Gastroesophageal sphincter (tissue), 4 donors: ENCODE measurements around the gene DIRAS1. TPM values are rescaled to one million over a fixed set of nuclear protein-coding genes. Genes with fewer than 3 reads are reported as not detected.

Source experiments
- ATAC-seq: fragments of 150-250 bp; one replicate; pipeline ENCODE4 v1.9.1; 2016; ENCODE audit warnings: mild to moderate bottlenecking, moderate library complexity
- H3K27ac ChIP-seq, 4 donors: fragments of 200-600 bp; sonication (generic) in 3 of 4; 1 replicate in 3 of 4; 2 replicates in 1 of 4; pipeline ENCODE4 v1.5.1; 2016 to 2019
- H3K27me3 ChIP-seq: fragments of 200-600 bp; sonication (generic); one replicate; pipeline ENCODE4 v1.5.1; 2019
- H3K36me3 ChIP-seq, 2 donors: fragments of 200-600 bp; sonication (generic); one replicate each; pipeline ENCODE4 v1.5.1; 2019; ENCODE audit warnings: control low read depth in 1 of 2
- H3K4me1 ChIP-seq, 3 donors: fragments of 200-600 bp; sonication (generic); 1 replicate in 2 of 3; 2 replicates in 1 of 3; pipeline ENCODE4 v1.5.1; 2016 to 2019; ENCODE audit warnings: control low read depth in 2 of 3
- H3K4me3 ChIP-seq, 2 donors: fragments of 200-600 bp; sonication (generic); one replicate each; pipeline ENCODE4 v1.5.1; 2019; ENCODE audit warnings: mild to moderate bottlenecking in 1 of 2, moderate library complexity in 1 of 2
- H3K9me3 ChIP-seq, 3 donors: fragments of 200-600 bp; sonication (generic); one replicate each; pipeline ENCODE4 v1.5.1; 2017 to 2019; ENCODE audit warnings: control low read depth in 2 of 3
- EP300 ChIP-seq: sonication (generic); formaldehyde crosslinking; IDR thresholded peaks from one replicate; pipeline ENCODE4 v1.6.1; 2017; ENCODE audit warnings: antibody characterized with exemption, mild to moderate bottlenecking
- POLR2A ChIP-seq, 2 donors: fragments of 450-650 bp; IDR thresholded peaks; one replicate each; pipeline ENCODE4 v1.6.1; 2017; ENCODE audit warnings: antibody characterized with exemption in 2 of 2, mild to moderate bottlenecking in 2 of 2, moderate library complexity in 1 of 2
- POLR2AphosphoS5 ChIP-seq: sonication (generic); formaldehyde crosslinking; IDR thresholded peaks from one replicate; pipeline ENCODE4 v1.6.1; 2017; ENCODE audit warnings: antibody characterized with exemption
- WGBS, 2 donors: methylation state at CpG; one replicate each; pipeline ENCODE4 v1.1.5; 2018; ENCODE audit warnings: low coverage in 1 of 2; 5-methylcytosine and 5-hydroxymethylcytosine counted together
- total RNA-seq, 4 donors: library from RNA; depleted of rRNA; stranded (reverse); fragments of >200 nt; gene quantifications; one replicate each; pipeline ENCODE4 v1.1.0, GENCODE V29; 2016
- TF ChIP-seq, protein P1 (sequence below), 4 experiments: fragments of 200-600 bp in 2 of 4; fragments of 450-650 bp in 2 of 4; sonication (generic) in 1 of 4; IDR thresholded peaks; one replicate each; pipeline ENCODE4 v1.5.1; 2017 to 2019; ENCODE audit warnings: antibody characterized with exemption in 4 of 4, mild to moderate bottlenecking in 2 of 4, moderate library complexity in 2 of 4

DIRAS1 gene
- total RNA-seq, 4 donors from 2014 or later: 4.7 to 25.8 (median 11.7) TPM

DNA sequence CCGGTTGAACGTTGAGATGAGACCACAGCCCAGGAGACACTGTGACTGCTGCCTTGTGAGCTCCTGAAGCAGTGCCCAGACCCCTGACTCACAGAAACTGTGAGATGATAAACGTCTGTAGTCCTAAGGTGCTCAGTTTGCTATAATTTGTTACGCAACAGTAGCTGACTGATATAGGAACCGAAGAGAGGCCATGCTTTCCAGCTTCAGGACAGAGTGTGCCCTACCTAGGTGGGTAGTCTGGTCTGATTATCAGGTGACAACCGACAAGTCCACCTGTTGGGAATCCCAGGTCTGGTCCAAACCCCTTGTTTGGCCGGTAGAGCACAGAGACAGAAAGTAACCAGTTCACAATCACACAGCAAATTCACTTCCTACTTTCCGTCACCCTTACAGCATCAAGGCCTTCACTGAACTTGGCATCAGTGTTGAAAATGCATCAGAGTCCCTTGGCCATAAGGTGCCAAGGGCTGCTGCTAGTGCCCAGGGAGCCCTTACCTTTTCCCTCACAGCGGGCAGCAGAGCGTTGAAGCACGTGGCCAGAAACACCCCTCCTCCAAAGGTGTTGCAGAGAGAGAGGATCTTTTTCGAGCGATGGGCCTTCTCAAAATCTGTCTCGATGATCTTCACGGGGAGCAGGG lies 15.5 kb upstream of the DIRAS1 start:
- Histone ChIP-seq H3K9me3 (no peaks in the 10 kb centered on the region), H3K36me3 (peaks cover 0 to 55% of the 10 kb centered on the region in 2 donors), H3K4me1 (peaks cover 0 to 21% (median 6%) of the 10 kb centered on the region in 3 donors), H3K4me3 (no peak overlapping the region), H3K27me3 (peaks cover 11% of the 10 kb centered on the region), H3K27ac (no peak overlapping the region)
- no peak for TF ChIP-seq EP300
- TF ChIP-seq, protein P1, sequence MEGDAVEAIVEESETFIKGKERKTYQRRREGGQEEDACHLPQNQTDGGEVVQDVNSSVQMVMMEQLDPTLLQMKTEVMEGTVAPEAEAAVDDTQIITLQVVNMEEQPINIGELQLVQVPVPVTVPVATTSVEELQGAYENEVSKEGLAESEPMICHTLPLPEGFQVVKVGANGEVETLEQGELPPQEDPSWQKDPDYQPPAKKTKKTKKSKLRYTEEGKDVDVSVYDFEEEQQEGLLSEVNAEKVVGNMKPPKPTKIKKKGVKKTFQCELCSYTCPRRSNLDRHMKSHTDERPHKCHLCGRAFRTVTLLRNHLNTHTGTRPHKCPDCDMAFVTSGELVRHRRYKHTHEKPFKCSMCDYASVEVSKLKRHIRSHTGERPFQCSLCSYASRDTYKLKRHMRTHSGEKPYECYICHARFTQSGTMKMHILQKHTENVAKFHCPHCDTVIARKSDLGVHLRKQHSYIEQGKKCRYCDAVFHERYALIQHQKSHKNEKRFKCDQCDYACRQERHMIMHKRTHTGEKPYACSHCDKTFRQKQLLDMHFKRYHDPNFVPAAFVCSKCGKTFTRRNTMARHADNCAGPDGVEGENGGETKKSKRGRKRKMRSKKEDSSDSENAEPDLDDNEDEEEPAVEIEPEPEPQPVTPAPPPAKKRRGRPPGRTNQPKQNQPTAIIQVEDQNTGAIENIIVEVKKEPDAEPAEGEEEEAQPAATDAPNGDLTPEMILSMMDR (IDR thresholded peaks at IDR 0.05): no peak
- TF ChIP-seq POLR2AphosphoS5: no peak
- TF ChIP-seq POLR2A (IDR thresholded peaks at IDR 0.05): no peak
- 91 to 100% methylated on average over 4 to 6 of the region's 15 CpGs for WGBS, 2 donors
- ATAC-seq: no peak

DNA sequence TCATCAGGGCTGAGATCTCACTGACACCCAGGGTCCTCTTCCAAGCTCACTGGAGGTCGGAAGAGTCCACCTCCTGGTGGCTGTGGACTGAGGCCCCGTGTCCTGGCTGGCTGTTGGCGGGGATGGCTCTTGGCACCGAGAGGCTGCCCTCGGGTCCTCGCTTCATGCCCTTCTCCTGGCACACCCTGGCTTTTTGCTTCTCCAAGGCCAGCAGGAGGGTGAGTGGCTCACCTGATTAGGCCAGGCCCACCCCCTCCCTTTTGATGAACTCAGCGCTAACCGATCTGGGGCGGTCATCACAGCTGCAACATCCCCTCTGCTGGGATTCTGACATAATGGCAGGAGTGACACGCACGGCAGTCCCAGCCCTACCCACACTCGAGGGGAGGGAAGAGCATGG lies 14.2 kb upstream of the DIRAS1 start:
- Histone ChIP-seq H3K4me3 (no peak overlapping the region), H3K27me3 (no peaks in the 10 kb centered on the region), H3K9me3 (no peaks in the 10 kb centered on the region), H3K36me3 (peaks cover 0 to 59% of the 10 kb centered on the region in 2 donors), H3K27ac (no peak overlapping the region), H3K4me1 (peaks cover 0 to 21% (median 6%) of the 10 kb centered on the region in 3 donors)
- no CpG with 5 or more reads among the region's 12 CpGs for WGBS, 2 donors
- no peak for ATAC-seq
- no peak for TF ChIP-seq EP300
- no peak for TF ChIP-seq POLR2AphosphoS5
- no peak for TF ChIP-seq POLR2A (IDR thresholded peaks at IDR 0.05)
- TF ChIP-seq, protein P1 (IDR thresholded peaks at IDR 0.05): no peak

DNA sequence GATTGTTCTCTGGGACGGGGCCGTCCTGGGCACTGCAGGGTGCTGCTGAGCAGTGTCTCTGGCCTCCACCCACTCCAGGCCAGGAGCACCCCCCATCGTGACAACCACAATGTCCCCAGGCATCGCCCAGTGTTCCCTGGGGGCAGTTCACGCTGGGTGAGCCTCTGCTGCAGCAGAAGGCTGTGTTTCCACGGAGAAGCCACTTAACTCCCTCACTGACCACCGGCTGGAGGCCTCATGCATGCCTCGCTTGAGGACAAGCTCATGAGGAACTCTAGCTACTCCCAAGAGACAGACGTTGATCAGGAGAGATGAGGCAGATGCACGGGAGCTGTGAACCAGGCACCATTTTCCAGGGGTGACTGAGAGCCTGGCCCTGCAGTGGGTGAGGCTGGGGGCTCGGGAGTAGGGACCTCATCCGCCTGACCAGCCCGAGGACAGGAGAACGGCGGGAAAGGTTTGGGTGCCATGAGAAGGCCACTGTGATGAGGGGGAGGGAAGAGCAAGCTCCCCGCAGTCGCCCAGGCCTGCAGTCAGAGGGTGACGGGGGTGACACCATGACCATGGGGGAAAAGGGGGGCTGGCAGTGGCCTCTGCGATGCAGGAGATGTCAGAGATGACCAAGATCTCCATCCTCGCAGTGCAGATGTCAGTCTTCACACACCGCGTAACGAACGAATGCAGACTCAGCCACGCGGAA lies 13.6 kb upstream of the DIRAS1 start:
- no peaks in the 10 kb centered on the region for H3K9me3 ChIP-seq
- TF ChIP-seq, protein P1 (IDR thresholded peaks at IDR 0.05): no peak
- TF ChIP-seq EP300 (no peak), POLR2AphosphoS5 (no peak), POLR2A (IDR thresholded peaks at IDR 0.05) (no peak)
- peaks cover 0 to 21% (median 6%) of the 10 kb centered on the region in 3 donors for H3K4me1 ChIP-seq
- H3K27ac ChIP-seq: no peak overlapping the region
- H3K36me3 ChIP-seq: peaks cover 0 to 59% of the 10 kb centered on the region in 2 donors
- no peak overlapping the region for H3K4me3 ChIP-seq
- no peaks in the 10 kb centered on the region for H3K27me3 ChIP-seq
- 86 to 100% methylated on average over 1 to 16 of the region's 26 CpGs for WGBS, 2 donors
- no peak for ATAC-seq

DNA sequence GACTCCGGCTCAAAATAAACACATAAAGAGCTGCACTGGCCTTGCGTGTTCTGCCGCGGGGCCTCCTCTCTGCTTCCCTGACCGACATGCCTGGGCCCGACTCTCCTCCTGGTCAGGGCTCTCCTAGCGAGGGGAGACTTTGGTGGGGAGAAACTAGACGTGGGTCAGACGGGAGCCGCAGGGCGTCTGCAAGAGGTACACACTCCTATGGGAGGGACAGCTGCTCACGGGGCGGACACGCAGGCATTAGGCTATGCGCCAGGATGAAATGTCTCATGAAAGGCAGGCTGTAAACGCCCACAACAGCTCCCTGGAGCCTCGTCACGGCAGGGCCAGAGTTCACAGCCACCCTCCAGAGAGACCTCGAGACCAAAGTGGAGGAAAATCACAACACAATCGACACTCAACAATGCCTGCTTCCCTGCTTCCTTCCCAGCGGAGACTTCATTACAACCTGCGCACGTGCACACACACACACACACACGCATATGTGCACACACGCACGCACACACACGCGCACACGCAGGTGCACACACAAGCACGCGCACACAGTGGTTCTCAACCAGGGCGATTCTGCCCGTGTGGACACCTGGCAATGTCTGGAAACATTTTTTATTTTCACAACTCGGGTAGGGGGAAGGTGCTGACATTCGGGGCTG lies 12.9 kb upstream of the DIRAS1 start:
- no peak overlapping the region for H3K4me3 ChIP-seq
- peaks cover 0 to 15% (median 2%) of the 10 kb centered on the region in 3 donors for H3K4me1 ChIP-seq
- H3K9me3 ChIP-seq: no peaks in the 10 kb centered on the region
- 81 to 86% methylated on average over 9 to 16 of the region's 35 CpGs for WGBS, 2 donors
- ATAC-seq: no peak
- H3K36me3 ChIP-seq: peaks cover 0 to 59% of the 10 kb centered on the region in 2 donors
- no peak for TF ChIP-seq POLR2A (IDR thresholded peaks at IDR 0.05)
- no peak for TF ChIP-seq POLR2AphosphoS5
- TF ChIP-seq, protein P1 (IDR thresholded peaks at IDR 0.05): no peak
- TF ChIP-seq EP300: no peak
- no peak overlapping the region for H3K27ac ChIP-seq
- no peaks in the 10 kb centered on the region for H3K27me3 ChIP-seq
